ENCODE measurements around the gene DOCK10. TPM values are rescaled to one million over a fixed set of nuclear protein-coding genes. Genes with fewer than 3 reads are reported as not detected.

DOCK10 gene
- total and polyA plus RNA-seq, 9 of the 15 experiments (the other 6 are each of a cell fraction or from before 2014, with no cell fraction given): 0.01 to 0.87 (median 0.18) TPM

DNA sequence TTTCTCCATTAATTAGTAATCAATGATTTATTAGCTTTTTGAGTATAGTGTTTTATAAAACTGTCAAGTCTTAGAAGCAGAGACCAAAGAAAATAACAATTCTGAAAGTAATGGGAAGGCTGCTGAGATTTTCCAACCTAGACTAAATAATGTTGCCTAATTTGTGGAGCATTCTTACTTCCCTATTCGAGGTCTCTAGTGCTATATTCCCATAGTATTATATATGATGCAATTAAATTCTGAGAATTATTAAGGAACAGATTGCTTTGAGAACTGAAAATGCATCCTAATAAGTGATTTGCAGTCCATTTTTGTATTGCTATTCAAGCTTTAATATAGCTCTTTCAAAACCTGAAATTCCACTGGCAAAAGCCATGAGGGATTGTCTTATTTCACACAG lies 27.7 kb upstream of the DOCK10 start (continued):
- TF ChIP-seq, protein P1, sequence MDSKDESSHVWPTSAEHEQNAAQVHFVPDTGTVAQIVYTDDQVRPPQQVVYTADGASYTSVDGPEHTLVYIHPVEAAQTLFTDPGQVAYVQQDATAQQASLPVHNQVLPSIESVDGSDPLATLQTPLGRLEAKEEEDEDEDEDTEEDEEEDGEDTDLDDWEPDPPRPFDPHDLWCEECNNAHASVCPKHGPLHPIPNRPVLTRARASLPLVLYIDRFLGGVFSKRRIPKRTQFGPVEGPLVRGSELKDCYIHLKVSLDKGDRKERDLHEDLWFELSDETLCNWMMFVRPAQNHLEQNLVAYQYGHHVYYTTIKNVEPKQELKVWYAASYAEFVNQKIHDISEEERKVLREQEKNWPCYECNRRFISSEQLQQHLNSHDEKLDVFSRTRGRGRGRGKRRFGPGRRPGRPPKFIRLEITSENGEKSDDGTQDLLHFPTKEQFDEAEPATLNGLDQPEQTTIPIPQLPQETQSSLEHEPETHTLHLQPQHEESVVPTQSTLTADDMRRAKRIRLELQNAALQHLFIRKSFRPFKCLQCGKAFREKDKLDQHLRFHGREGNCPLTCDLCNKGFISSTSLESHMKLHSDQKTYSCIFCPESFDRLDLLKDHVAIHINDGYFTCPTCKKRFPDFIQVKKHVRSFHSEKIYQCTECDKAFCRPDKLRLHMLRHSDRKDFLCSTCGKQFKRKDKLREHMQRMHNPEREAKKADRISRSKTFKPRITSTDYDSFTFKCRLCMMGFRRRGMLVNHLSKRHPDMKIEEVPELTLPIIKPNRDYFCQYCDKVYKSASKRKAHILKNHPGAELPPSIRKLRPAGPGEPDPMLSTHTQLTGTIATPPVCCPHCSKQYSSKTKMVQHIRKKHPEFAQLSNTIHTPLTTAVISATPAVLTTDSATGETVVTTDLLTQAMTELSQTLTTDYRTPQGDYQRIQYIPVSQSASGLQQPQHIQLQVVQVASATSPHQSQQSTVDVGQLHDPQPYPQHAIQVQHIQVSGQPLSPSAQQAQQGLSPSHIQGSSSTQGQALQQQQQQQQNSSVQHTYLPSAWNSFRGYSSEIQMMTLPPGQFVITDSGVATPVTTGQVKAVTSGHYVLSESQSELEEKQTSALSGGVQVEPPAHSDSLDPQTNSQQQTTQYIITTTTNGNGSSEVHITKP (IDR thresholded peaks at IDR 0.05; ENCODE audit: partially characterized antibody): no peak
- no peak for TF ChIP-seq ZNF274 (IDR thresholded peaks at IDR 0.05; ENCODE audit: borderline replicate concordance, low read depth, low read length)
- no peak for TF ChIP-seq SRSF3 (IDR thresholded peaks at IDR 0.05; ENCODE audit: insufficient read depth, low read length)

DNA sequence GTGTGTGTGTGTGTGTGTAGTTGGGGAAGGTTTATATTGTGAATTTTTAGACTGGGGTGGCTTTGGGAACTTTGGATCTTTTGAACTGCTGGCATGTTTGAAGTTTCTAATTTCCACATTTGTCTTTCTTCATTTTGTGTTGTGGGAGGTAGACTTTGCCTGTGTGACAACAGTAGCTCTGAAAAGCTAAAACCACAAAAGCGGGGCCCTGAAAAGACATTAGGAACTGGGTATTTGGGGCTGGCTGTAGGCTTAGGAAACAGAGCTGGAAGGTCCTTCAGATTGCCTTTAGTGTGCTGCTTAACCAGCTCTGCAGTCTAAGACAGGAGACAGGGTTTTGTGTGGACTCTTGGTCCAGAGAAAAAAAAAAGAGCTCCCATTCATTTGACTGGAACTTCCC lies 27.2 kb upstream of the DOCK10 start:
- no peaks in the 10 kb centered on the region for H4K20me1 ChIP-seq (replicated peaks; ENCODE audit: control insufficient read depth, insufficient read depth, low read length)
- H3K9me3 ChIP-seq (replicated peaks; ENCODE audit: control insufficient read depth, insufficient read depth, low read depth, low read length): no peaks in the 10 kb centered on the region
- FAIRE-seq (no peak), DNase-seq (ENCODE audit: extremely low read depth in 1 of 4, low spot score in 3 of 4) (no peak), ATAC-seq (no peak)
- 14% methylated on average over 1 of the region's 1 CpG for WGBS (ENCODE audit: insufficient coverage, low coverage, missing lambda C conversion rate)
- H3K9me1 ChIP-seq (ENCODE audit: control insufficient read depth, insufficient read depth, low read length): no peaks in the 10 kb centered on the region
- H3K27me3 ChIP-seq (ENCODE audit: control insufficient read depth in 2 of 2, insufficient read depth in 2 of 2, low read length in 2 of 2): no peaks in the 10 kb centered on the region
- intact Hi-C loops (cut with micrococcal nuclease): no loop called here
- POLR2A ChIA-PET: no interaction called here
- H3K4me1 ChIP-seq (replicated peaks in 1 of 2; ENCODE audit: control insufficient read depth in 2 of 2, insufficient read depth in 2 of 2, low read length in 2 of 2): no peaks in the 10 kb centered on the region
- H2AFZ ChIP-seq (ENCODE audit: low read depth, low read length): no peak overlapping the region
- no peak overlapping the region for H3K4me2 ChIP-seq (ENCODE audit: insufficient read depth, low read length)
- in situ Hi-C loops (cut with MboI): no loop called here
- no peak overlapping the region for H3K27ac ChIP-seq (ENCODE audit: extremely low read depth, low read depth, low read length)
- no TSS peak for BruUV-seq (replicated peaks)
- H3K4me3 ChIP-seq: no peak overlapping the region
- H3K36me3 ChIP-seq (ENCODE audit: control insufficient read depth, insufficient read depth, low read length): no peaks in the 10 kb centered on the region
- CTCF ChIA-PET (ENCODE audit: low intra/inter-chr PET ratio): no interaction called here
- no peak overlapping the region for H3K9ac ChIP-seq (ENCODE audit: insufficient read depth in 1 of 2, low read depth in 2 of 2, low read length in 2 of 2)
- no peaks in the 10 kb centered on the region for H3K79me2 ChIP-seq (ENCODE audit: control insufficient read depth, insufficient read depth, low read length)
- TF ChIP-seq SREBF1 (IDR thresholded peaks at IDR 0.05; ENCODE audit: borderline replicate concordance, low read depth, low read length) (no peak), ERF (CRISPR knock-in tag; IDR thresholded peaks at IDR 0.05) (no peak), ESRRA (IDR thresholded peaks at IDR 0.05; ENCODE audit: borderline replicate concordance, low read depth) (no peak), ZNF197 (CRISPR knock-in tag; IDR thresholded peaks at IDR 0.05; ENCODE audit: low read depth) (no peak), FOXM1 (IDR thresholded peaks at IDR 0.05; ENCODE audit: low read depth) (no peak), FOXM1 (CRISPR knock-in tag; IDR thresholded peaks at IDR 0.05; ENCODE audit: low read depth) (no peak), ZNF583 (CRISPR knock-in tag; IDR thresholded peaks at IDR 0.05) (no peak), CHD1 (IDR thresholded peaks at IDR 0.05; ENCODE audit: low read length) (no peak), ZBTB17 (CRISPR knock-in tag; IDR thresholded peaks at IDR 0.05) (no peak), ZNF707 (CRISPR knock-in tag; conservative IDR thresholded peaks at IDR 0.05) (no peak), PHF21A (IDR thresholded peaks at IDR 0.05; ENCODE audit: borderline replicate concordance, low read depth) (no peak), ZNF23 (CRISPR knock-in tag; IDR thresholded peaks at IDR 0.05) (no peak), NR3C1 (CRISPR knock-in tag; IDR thresholded peaks at IDR 0.05) (no peak)
- TF ChIP-seq, protein P2, sequence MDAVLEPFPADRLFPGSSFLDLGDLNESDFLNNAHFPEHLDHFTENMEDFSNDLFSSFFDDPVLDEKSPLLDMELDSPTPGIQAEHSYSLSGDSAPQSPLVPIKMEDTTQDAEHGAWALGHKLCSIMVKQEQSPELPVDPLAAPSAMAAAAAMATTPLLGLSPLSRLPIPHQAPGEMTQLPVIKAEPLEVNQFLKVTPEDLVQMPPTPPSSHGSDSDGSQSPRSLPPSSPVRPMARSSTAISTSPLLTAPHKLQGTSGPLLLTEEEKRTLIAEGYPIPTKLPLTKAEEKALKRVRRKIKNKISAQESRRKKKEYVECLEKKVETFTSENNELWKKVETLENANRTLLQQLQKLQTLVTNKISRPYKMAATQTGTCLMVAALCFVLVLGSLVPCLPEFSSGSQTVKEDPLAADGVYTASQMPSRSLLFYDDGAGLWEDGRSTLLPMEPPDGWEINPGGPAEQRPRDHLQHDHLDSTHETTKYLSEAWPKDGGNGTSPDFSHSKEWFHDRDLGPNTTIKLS (IDR thresholded peaks at IDR 0.05; ENCODE audit: borderline replicate concordance, low read depth): no peak
- TF ChIP-seq, protein P3, sequence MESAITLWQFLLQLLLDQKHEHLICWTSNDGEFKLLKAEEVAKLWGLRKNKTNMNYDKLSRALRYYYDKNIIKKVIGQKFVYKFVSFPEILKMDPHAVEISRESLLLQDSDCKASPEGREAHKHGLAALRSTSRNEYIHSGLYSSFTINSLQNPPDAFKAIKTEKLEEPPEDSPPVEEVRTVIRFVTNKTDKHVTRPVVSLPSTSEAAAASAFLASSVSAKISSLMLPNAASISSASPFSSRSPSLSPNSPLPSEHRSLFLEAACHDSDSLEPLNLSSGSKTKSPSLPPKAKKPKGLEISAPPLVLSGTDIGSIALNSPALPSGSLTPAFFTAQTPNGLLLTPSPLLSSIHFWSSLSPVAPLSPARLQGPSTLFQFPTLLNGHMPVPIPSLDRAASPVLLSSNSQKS (CRISPR knock-in tag; IDR thresholded peaks at IDR 0.05): no peak

Data from K562 (cell line).